Anterior cingulate cortex (tissue), 58 donors: ENCODE results near the gene PPP2R5A.

Experiments
- DNase-seq, 58 donors: peaks; one replicate each; lab custom pipeline; 2025; lab: John Stamatoyannopoulos, UW

The PPP2R5A gene

DNA sequence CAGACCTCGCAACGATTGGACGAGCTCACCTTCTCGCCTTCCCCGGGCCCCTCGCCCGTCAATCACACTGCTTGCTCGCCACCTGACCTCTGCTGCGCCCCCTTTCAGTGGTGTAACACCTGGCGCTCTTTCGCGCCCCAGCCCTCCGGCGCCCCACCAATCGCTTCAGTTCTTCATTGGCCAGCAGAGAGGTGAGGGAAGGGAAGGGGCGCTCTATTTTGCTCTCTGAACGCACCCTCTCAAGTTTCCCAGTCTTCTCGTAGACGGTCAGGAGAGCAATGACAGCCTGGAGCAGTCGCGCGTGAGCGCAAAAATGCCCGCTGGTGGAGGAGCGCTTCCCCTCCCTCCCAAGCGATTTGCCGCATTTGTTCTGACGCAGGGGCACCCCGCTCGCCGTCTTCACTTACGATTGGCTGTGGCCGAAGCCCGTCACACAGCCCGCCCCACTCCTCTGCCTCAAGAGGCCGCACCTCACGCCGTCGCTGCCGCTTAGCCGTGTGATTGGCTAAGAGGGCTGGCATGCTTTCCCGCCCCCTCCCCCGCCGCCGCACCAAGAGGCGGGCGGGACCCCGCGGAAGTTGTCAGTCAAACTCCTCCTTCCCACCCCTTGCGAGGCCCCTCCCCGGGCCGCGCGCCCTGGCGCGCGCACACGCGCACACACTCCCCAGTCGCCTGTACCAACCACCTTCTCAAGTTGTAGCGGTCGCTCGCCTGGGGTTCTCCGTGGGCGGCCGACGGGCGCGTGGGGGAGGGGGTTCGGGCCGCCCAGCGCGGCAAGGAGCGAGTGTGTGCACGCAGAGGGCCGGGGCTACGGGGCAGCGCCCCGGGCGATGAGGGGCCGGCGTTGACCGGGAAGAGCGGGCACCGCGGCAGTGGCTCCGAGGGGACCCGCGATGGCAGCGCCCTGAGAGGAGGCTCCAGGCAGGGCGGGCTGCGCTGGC, at the start of gene PPP2R5A:
PPP2R5A (plus strand) TSS at position 667 of the 941 bp plus-strand sequence. CDS start 701 bp downstream, outside the sequence.
- peak; percentile 83 to 100 (median 99) for DNase-seq

DNA sequence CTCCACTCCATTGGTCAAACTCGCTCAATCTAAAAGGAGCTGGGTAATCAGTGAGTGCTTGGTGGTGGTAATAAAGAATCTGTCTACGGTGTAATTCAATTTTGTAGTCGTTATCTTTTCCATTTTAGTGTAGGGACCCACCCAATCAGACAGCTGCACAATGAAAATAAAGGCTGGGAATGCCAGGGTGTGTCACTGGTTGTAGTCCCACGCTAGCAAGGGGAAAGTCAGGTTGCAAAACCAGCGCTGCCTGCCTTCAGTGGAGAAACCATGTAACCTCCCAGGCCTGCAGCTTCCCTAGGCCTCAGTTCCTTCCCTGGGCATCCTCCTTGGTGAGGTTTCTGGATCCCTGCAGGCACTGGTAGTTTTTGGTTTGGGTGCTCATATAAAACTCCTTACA, 49.4 kb upstream of the PPP2R5A start:
- DNase-seq, result no peak

DNA sequence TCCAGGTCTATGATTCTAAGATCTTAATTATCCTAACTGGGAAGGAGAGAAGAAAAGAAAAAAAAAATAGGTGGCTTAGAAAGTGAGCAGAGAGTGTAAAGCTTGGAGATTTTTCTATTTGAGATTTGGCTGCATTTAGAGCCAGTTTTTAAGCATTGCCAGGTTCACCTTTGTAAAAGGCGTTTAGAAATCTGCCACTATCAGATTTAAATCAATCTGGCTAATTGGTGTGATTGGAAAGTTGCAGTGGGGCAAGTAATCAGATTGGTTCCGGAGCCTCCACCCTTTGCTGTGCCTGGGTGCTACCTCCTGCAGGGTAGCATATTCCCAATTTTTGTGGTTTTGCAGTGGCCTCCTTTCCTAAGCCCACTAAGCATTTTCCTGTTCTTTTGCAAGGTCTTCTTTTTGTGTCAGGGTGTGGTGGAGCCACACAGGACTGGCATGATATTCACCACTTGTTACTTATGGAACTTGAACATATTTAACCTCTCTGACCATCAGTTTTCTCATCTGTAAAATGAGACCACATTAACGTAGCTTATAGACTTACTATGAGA, 48.5 kb upstream of the PPP2R5A start:
- DNase-seq, result no peak

DNA sequence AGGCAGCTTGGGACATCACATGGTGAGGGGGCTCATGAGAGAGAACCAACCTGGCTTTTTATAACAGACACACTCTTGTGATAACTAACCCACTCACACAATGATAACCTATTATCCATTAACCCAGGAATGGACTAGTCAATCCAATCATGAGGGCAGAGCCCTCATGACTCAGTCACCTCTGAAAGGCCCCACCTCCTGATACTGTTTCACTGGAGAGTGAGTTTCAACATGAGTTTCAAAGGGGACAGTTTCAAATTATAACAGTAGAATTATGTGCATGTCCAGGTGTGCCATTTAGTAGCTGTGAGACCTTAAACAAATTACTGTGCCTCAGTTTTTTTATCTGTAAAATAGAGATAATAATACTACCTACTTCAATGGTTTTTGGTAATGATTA, 47.6 kb upstream of the PPP2R5A start:
- DNase-seq, result no peak

DNA sequence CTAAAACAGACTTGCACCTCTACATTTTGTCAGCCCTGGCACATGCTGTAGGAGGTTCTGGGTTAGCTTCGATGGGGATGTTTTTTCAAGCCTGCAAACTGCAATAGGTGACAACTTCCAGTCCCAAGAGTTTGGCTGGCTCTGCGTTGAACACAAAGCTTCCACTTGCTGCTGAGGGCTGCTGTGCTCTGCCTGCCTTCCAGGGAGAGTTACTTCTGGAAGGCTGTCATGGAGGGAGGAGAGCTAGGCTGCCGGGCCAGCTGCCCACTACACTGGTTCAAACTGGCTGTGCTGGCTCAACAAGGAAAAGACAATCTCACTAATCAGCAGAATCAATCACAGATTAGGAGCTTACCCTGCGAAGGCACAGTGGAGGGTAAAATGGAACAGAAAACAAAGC, 46.7 kb upstream of the PPP2R5A start:
- DNase-seq, result peak in 32 of 58 donors; percentile 4 to 49 (median 17)

DNA sequence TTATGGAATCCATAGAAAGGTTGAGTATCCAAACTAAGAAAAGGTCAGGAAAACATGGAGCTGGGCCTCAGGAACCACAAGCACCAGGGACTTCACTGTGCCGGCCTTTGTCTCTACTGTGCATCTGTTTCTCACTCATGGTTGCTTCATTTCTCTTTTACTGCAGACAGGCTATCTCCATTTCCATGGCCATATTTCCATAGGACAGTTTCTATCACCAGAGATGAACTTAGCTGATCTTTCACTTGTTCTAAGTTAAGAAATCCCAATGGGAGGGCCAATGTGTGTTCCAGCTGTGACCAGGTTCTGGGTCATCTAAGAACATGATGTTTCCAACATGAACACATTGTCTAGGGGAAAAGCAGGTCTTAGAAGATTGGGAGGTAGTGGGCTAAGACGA, 43.7 kb upstream of the PPP2R5A start:
- DNase-seq, result no peak

DNA sequence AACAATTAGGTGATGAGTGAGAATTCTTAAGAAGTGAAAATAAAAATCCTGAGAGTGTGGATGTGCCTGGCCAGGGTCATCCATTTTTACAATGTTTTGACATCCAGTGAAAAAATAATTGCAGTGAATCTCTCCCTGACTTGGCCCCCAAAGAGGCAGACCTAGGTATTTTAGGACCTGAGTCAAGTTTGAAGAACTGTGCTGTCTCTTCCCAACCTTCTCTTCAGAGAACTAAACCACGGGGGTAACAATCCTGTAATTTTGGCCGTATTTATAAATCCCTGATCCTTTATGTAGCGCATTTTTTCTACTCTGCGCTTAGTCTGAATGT, 43.3 kb upstream of the PPP2R5A start:
- DNase-seq, result no peak

DNA sequence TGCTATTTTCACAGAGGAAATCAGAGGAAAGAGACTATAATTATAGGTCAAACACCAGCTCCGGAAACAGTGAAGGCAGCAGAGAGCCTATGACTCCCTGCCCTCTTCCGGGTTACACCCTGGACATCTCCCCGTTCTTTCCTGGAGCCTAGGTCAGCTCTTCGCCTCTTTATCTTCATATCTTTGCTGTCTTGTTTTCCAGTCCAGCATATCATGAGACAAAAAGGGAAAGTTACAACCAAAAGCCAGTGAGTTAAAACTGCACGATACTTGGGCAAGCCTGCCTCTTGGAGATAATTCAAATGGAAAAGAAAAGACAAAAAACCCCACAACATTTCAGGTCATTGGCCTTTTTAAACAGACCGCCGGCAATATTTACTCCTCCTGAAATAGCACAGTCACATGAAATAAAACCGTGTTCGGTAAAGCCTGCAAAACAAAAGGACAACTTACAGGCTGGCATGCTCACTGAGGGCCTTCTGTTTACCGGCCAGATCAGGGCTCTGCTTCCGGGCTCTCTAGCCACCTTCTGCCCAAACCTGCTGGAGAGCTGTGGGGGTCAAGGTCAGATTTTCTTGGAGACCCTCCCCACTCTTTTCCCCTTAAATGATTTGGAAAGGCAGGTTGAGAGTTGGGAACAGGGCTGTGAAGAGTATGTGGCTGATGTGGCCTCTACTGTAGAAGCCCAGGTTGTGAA, 42.8 kb upstream of the PPP2R5A start:
- peak in 4 of 58 donors; percentile 9 to 45 (median 22) for DNase-seq

DNA sequence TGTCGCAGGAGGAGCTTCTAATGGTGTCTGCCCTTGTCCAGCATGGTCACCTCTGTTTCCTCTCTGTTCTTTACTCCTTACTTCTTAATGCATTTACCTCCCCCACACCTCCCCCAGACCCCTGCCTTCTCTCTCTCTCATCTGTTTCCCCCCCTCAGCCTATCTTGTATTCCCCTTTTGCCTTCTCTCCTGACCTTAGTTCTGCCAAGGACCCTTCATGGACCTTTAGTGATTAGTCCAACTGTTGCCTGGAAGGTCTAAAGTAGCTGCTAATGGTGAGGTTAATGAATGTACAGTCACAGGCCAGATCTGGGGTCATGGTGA, 42.3 kb upstream of the PPP2R5A start:
- DNase-seq, result no peak

DNA sequence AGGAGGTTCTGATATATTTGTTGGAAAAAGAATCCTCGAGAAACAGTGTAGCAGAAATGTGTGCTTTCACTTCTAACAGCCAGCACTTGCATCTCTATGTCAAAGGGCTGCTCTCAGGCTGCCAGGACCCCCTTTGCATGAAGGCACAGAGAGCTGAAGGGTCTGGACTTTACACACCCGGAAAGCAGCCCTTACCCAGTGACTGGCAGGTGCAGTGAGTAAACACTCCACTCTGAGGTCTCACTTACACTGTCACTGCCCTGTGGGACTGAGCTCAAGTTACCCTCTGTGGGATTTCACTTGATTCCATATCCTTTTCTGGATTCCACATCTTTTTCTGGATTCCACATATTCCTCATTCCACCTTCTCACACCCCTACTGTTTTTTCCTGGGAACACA, 40.8 kb upstream of the PPP2R5A start:
- no peak for DNase-seq

DNA sequence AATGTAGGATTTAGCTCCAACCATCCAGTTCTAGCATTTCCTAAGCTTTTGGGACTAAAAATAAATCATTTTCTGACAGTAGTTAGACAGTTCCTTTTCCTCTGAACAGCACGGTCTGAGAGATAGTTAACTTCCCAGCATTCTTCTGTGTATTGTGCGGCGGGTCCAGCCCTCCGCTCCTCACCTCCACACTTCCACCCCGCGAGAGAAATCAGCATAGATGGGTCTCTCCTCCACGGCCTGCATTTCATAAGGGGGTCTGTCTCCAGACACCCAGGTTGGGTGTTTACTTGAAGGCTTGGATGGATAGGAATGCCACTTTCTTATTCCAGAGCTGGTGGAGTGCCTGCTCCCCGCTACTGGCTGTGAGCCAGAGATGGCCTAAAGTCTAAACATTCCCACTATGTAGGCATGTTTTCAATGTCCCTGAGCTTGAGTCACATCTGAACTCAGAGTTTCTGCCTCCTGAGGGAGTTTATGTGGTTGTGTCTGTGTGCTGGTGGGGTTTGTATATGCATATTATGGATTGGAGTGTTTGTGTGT, 38.0 kb upstream of the PPP2R5A start:
- DNase-seq, result no peak

DNA sequence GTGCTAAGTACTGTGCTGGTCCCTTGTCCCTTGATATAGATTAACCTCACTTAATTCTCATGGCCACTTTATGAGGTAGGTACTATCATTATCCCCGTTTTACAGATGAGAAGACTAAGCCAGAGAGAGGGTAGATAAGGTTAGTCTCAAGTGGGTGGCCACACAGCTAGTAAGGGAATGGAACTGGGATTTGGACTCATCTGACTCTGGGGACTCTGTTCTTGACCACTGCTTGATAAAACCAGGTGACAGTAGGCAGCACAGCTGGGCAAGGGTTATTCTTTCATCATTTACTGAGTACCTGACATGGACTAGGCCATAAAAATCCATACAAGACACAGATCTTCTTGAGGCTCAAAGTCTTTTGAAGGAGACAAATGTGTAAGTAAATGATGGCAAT, 37.2 kb upstream of the PPP2R5A start:
- no peak for DNase-seq

DNA sequence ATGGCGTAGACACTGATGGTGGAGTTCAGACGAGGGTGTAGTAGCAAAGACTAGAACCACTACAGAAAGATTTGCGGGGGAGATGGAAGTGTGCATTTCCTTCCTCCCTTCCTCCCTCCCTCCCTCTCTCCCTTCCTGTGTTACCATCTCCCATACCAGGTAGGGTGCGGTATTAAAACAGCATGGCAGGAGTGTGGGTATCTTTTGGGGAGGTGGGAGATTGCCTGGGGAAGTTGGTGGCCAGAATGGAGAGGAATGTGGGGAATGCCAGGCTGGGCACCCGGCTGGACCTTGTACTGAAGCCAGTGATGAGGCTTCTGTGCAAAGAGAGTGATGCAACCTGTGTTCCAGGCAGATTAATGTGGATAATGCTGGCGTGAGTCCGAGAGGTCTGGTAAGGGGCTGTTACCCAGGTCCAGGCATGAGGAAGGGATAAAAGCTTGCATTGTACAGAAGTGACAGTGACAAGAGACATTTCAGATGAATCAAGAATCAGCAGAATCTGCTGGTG, 30.3 kb upstream of the PPP2R5A start:
- no peak for DNase-seq

DNA sequence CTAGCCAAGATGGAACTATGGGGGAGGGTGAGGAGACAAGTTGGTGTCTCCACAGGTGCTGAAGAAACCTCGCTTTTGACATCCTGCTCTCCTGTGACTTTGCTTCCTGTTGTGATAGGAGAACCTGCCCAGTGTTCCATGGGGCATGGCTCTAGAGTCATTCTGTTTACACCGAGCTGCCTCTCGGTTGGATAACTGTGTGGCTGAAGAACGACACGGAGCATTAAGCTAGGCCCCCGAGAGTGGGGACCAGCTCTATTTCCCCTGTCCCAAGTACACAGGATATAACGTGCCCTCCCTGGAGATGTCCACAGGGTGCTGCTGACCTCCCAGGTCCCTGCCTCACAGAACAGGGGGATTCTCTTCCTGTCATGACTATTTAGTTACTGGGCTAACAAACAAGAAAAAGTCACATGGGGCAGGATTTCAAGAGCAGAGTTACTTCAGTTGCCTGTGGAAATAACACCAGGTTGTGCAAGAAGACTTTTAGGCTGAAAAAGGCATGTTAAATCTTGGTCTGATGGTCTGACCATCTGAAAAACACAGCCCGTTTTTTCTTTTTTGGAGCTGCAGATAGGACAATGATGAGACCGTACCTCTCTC, 29.4 kb upstream of the PPP2R5A start:
- no peak for DNase-seq

DNA sequence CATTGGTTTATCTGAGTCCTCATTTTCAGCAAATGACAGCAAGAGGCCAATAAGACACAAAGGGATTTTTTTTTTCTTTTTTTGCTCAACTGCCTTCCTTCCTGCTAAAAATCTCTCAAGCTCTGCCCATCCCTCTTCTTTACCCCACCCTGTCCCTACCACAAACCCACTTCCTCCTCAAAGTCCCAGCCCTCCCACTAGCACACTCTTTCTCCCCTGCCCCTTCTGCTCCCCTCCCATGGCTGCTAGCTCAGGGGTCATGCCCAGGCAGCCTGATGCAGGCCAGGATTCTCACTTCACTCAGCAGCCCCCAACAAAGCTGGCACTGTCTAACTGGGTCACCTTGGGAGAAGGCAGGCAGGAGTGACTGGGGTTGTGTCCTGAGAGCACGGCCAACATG, 28.8 kb upstream of the PPP2R5A start:
- DNase-seq, result no peak

DNA sequence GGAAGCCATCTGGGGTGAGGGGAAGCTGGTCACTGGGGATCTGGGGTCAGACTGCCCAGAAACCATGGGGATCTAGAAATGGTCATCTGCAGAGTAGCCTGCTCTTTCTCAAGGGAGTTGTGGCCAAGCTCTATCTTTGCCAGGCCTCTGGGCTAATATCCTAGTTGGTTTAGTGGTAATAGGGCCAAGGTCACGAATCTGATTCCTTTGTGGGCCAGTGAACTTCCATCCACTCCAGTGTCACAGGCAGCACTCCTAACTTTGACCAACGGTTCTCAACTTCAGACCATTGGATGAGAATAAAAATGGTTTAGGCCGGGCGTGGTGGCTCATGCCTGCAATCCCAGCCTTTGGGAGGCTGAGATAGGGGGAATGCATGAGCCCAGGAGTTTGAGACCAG, 28.1 kb upstream of the PPP2R5A start:
- DNase-seq, result no peak

DNA sequence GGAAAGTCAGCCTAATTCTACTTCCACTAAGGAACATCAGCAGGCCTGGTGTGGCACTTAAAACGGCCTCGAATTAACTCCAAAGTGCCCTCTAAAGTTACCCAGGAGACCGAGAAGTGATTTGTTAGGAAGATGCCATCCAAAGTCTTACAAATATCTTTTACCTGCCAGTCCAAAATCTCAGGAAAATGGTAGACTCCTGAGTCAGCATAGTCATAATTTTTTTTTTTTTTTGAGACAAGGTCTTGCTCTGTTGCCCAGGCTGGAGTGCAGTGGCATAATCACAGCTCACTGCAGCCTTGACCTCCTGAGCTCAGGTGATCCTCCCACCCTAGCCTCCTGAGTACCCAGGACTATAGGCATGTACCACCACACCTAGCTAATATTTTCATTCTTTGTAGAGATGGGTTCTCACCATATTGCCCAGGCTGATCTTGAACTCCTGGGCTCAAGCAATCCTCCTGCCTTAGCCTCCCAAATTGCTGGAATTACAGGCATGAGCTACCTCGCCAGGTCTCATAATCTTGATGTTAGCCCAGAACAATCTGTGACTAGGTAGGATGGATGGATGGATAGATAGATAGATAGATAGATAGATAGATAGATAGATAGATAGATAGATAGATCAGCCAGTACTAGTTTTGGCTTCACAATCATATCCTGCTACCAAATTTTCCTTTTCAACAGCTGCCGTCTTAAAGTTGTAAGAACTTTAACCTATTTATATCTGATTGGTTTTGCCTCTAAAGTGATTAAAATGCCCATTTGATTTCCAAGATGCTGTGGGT, 25.3 kb upstream of the PPP2R5A start:
- DNase-seq, result no peak

DNA sequence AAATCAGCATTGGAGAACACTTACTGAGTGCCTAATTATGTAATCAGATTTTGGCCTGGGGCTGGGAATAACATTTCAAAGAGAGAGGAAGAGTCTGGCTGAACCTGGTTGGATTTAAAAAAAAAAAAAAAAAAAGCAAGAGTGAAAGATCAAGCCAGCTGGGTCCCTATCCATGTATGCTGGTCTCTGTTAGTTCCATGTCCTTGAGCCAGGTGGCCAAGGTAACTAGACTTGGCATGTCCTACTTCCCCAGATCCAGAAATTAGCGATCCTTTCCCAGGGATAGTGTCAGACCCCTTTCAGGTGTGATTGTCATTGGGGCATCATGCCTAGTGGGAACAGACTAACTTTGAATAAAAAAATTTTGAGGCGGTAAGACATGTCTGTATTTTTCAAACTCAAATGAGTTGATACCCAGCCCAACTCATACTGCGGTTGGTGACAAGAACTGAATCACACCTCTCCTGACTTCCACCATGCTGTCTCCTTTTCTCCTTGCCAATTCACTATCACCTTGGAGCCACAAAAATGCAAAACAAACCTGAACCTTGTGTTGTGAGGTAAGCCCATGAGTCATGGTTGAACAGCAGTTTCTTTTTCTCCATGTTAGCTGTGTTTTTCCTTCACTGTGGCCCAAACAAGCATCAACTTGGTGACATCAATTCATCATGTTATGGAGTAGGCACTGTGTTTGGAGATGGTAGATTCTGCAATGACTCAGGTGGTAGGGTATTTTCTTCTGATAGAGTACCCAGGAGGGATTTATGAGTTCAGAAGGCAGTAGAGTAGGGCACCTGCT, 24.5 kb upstream of the PPP2R5A start:
- no peak for DNase-seq

DNA sequence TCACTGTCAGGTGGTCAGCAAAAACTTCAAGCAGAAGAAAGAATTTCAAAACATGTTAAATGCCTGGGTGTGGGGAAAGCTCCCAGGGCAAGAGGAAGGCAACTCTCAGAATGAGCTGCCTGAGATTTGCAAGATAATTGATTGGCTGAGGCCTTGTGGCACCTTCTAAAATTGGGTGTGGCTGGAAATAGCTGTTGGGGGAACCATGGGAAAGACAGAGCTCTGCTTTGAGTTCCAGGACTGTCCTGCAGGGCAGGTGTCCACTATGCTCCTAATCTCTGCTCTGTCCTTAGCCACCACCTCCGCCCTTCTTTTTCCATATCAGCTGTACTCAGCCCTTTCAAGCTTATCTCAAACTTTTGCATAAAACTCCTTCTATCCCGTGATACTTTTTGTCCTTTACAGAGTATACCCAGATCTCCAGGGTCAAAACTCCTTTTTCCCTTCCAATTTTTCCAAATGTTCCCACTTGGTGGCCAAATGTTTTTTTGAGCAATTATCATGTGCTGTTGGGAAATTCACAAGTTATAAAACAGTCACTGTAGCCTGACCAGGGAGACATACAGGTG, 23.8 kb upstream of the PPP2R5A start:
- no peak for DNase-seq
